OCI-LY3 (cell line): ENCODE data around the gene CORO6.

ENCODE experiments used
- H2AFZ ChIP-seq: fragments of 200-600, 300-600 bp; shearing (Covaris generic); 2 replicates; pipeline ENCODE4 v1.6.0; 2014; ENCODE audit warnings: antibody characterized with exemption, low read depth, low read length
- H3K27ac ChIP-seq: fragments of 200-600, 300-600 bp; sonication (generic); 2 replicates; pipeline ENCODE4 v1.5.1; 2014; ENCODE audit warnings: mild to moderate bottlenecking, low read length, moderate library complexity, mixed read lengths
- H3K27me3 ChIP-seq: fragments of 200-600, 300-600 bp; sonication (generic); 2 replicates; pipeline ENCODE4 v1.6.1; 2014; ENCODE audit warnings: low read depth, low read length, mixed read lengths
- H3K36me3 ChIP-seq: fragments of 200-600, 300-600 bp; sonication (generic); replicated peaks from 2 replicates; pipeline ENCODE3; 2014; ENCODE audit warnings: low read depth, low read length, mixed read lengths
- H3K4me1 ChIP-seq: fragments of 300-600, 200-600 bp; sonication (generic); 2 replicates; pipeline ENCODE4 v1.6.1; 2014; ENCODE audit warnings: low read length, mixed read lengths
- H3K4me2 ChIP-seq: fragments of 200-600, 300-600 bp; sonication (generic); 2 replicates; pipeline ENCODE4 v1.6.1; 2014; ENCODE audit warnings: low read length, mixed read lengths
- H3K4me3 ChIP-seq: fragments of 300-600, 200-600 bp; sonication (generic); 2 replicates; pipeline ENCODE4 v1.5.1; 2014; ENCODE audit warnings: antibody characterized with exemption, mild to moderate bottlenecking, low read length, moderate library complexity
- H3K79me2 ChIP-seq: fragments of 300-600, 200-600 bp; shearing (Covaris generic); 2 replicates; pipeline ENCODE4 v1.6.1; 2014; ENCODE audit warnings: mild to moderate bottlenecking, low read length, mixed read lengths
- H3K9ac ChIP-seq: fragments of 300-600, 200-600 bp; shearing (Covaris generic); 2 replicates; pipeline ENCODE4 v1.6.0; 2014; ENCODE audit warnings: mild to moderate bottlenecking, low read length, moderate library complexity
- H3K9me3 ChIP-seq: fragments of 200-600, 300-600 bp; shearing (Covaris generic); 2 replicates; pipeline ENCODE4 v1.6.1; 2014; ENCODE audit warnings: low read length, mixed read lengths; ENCODE audit not compliant: insufficient read depth
- H4K20me1 ChIP-seq: fragments of 200-600, 300-600 bp; sonication (generic); 2 replicates; pipeline ENCODE4 v1.6.1; 2016; ENCODE audit warnings: low read length, mixed read lengths; ENCODE audit not compliant: insufficient read depth
- CTCF ChIP-seq: fragments of 200-600, 300-600 bp; sonication (generic); IDR thresholded peaks from 2 replicates; pipeline ENCODE4 v1.5.1; 2014; ENCODE audit warnings: antibody characterized with exemption, low read length, low read depth
- EZH2phosphoT487 ChIP-seq: fragments of 200-600 bp; shearing (Covaris generic); IDR thresholded peaks from 2 replicates; pipeline ENCODE4 v1.6.1; 2018; ENCODE audit warnings: antibody characterized with exemption, mixed run types, low read depth

Gene CORO6

DNA sequence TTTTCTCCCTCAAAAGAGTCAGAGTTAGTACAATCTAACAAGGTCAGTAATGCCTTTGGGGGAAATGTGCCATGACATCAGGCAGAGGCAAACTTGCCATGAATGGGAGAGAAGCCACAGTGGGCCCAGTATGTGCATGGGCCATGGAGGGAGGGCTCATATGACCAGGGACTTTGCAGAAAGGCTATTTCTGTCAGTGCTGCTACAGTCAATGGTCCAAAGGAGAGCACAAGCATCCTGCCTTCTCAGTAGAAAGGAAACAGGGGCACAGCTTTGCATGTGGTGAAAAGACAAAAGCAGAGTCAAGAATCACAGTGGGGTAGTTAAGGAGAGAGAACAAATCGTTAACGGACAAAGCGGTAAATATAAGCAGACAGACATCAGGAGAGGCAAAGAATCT lies 11.2 kb upstream of the CORO6 start:
- Histone ChIP-seq H3K27me3 (no peaks in the 10 kb centered on the region), H3K4me2 (no peak overlapping the region), H4K20me1 (no peaks in the 10 kb centered on the region), H3K4me3 (no peak overlapping the region), H2AFZ (no peak overlapping the region), H3K9ac (no peak overlapping the region), H3K36me3 (peaks cover 8% of the 10 kb centered on the region), H3K4me1 (peaks cover 2% of the 10 kb centered on the region), H3K79me2 (no peaks in the 10 kb centered on the region), H3K9me3 (no peaks in the 10 kb centered on the region), H3K27ac (no peak overlapping the region)
- TF ChIP-seq CTCF = no peak
- no peak for TF ChIP-seq EZH2phosphoT487

DNA sequence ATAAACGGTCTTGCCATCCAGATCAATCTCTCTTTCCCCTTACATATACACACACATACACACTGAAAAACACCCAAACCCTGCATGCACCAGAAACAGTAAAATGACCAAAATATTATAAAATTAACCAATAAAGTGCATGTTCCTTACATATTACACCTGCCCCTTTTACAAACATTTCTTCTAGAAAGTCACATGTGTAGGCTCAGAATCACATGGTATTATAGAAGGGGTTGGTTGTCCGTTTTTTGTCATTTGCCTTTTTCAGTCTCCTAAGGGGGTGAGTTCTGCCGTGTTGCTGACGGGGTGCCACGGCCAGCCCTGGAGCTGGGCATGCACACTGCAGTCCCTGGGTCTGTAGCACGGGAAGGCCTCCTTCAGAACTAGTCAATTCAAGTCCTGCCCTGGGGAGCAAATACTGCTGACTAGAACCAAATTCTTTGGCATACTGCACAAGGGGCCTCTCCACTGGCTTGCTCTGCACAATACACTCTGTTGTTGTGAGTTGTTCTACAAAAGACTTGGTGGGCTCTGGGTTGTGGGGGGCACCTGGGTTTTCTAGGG lies 8.0 kb upstream of the CORO6 start:
- H3K4me2 ChIP-seq = no peak overlapping the region
- H3K4me3 ChIP-seq = no peak overlapping the region
- TF ChIP-seq CTCF (no peak), EZH2phosphoT487 (no peak)
- no peaks in the 10 kb centered on the region for H3K9me3 ChIP-seq
- H3K9ac ChIP-seq = no peak overlapping the region
- H3K79me2 ChIP-seq = no peaks in the 10 kb centered on the region
- no peaks in the 10 kb centered on the region for H3K4me1 ChIP-seq
- no peaks in the 10 kb centered on the region for H3K27me3 ChIP-seq
- peaks cover 3% of the 10 kb centered on the region for H3K36me3 ChIP-seq
- H4K20me1 ChIP-seq = no peaks in the 10 kb centered on the region
- H3K27ac ChIP-seq = no peak overlapping the region
- no peak overlapping the region for H2AFZ ChIP-seq

- no peak overlapping the region for H3K9ac ChIP-seq
- no peak overlapping the region for H3K27ac ChIP-seq
- H3K4me3 ChIP-seq = no peak overlapping the region
- no peaks in the 10 kb centered on the region for H3K79me2 ChIP-seq
- no peaks in the 10 kb centered on the region for H3K27me3 ChIP-seq
- no peaks in the 10 kb centered on the region for H4K20me1 ChIP-seq
- no peaks in the 10 kb centered on the region for H3K9me3 ChIP-seq
- H2AFZ ChIP-seq = no peak overlapping the region
- TF ChIP-seq CTCF = no peak
- TF ChIP-seq EZH2phosphoT487 = no peak
- no peaks in the 10 kb centered on the region for H3K4me1 ChIP-seq
- no peak overlapping the region for H3K4me2 ChIP-seq
- peaks cover 2% of the 10 kb centered on the region for H3K36me3 ChIP-seq
Observed at GRCh38 chr17:29629839-29630238, 7.1 kb upstream of the CORO6 start.

DNA sequence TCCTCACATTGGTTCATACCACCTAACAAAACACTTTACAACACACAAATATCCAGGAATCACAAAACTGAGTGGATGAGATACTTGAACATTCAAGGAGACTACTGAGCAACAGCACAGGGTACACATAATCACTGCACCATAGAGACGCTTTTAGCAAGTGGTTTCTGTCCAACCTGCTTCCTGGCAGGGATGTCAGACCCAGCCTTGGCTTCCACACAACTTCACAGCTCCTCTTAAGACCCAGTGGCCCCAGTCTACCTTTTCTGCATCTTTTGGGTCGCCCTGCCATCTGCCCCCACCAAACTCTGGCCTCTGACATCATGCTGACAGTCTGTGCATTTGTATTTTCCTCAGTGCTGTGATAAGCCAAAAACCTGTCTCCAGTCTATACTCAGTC lies 5.9 kb upstream of the CORO6 start:
- H2AFZ ChIP-seq = no peak overlapping the region
- no peak overlapping the region for H3K27ac ChIP-seq
- no peaks in the 10 kb centered on the region for H4K20me1 ChIP-seq
- no peaks in the 10 kb centered on the region for H3K79me2 ChIP-seq
- no peak overlapping the region for H3K4me2 ChIP-seq
- no peak overlapping the region for H3K4me3 ChIP-seq
- H3K36me3 ChIP-seq = peaks cover 2% of the 10 kb centered on the region
- no peaks in the 10 kb centered on the region for H3K27me3 ChIP-seq
- no peaks in the 10 kb centered on the region for H3K4me1 ChIP-seq
- H3K9me3 ChIP-seq = no peaks in the 10 kb centered on the region
- no peak overlapping the region for H3K9ac ChIP-seq
- no peak for TF ChIP-seq EZH2phosphoT487
- no peak for TF ChIP-seq CTCF
